Astrocyte (in vitro differentiated cells and primary cell): ENCODE measurements around the gene SRBD1. TPM values are rescaled to one million over a fixed set of nuclear protein-coding genes. Genes with fewer than 3 reads are reported as not detected.

Source experiments
- DNase-seq: peaks from one replicate; pipeline ENCODE4 v3.0.0-alpha.2; 2010; ENCODE audit warnings: low read depth
- FAIRE-seq: peaks from 2 replicates; lab custom pipeline; 2011; peaks lifted over from hg19 to GRCh38; lab: Jason Lieb, UNC
- H2AFZ ChIP-seq: 2 replicates; pipeline ENCODE4 v1.6.0; 2012; ENCODE audit warnings: low read depth, low read length, inconsistent platforms
- H3K27ac ChIP-seq: 2 replicates; pipeline ENCODE4 v1.5.1; 2011; ENCODE audit warnings: low read depth, low read length, inconsistent platforms
- H3K27me3 ChIP-seq: 2 replicates; pipeline ENCODE4 v1.6.0; 2011; ENCODE audit warnings: low read length, inconsistent platforms; ENCODE audit not compliant: insufficient read depth
- H3K36me3 ChIP-seq: 2 replicates; pipeline ENCODE4 v1.5.1; 2011; ENCODE audit warnings: low read length, inconsistent platforms; ENCODE audit not compliant: insufficient read depth
- H3K4me1 ChIP-seq: 2 replicates; pipeline ENCODE4 v1.5.1; 2011; ENCODE audit warnings: low read length, inconsistent platforms; ENCODE audit not compliant: insufficient read depth
- H3K4me2 ChIP-seq: 2 replicates; pipeline ENCODE4 v1.6.0; 2012; ENCODE audit warnings: low read length, inconsistent platforms
- H3K4me3 ChIP-seq: 2 replicates; pipeline ENCODE4 v1.5.1; 2011; ENCODE audit warnings: low read depth, mild to moderate bottlenecking, low read length, inconsistent platforms; ENCODE audit not compliant: insufficient read depth
- H3K79me2 ChIP-seq: 2 replicates; pipeline ENCODE4 v1.6.0; 2012; ENCODE audit warnings: mild to moderate bottlenecking, low read length, inconsistent platforms; ENCODE audit not compliant: insufficient read depth
- H3K9ac ChIP-seq: 2 replicates; pipeline ENCODE4 v1.6.0; 2012; ENCODE audit warnings: mild to moderate bottlenecking, low read length, inconsistent platforms
- H3K9me3 ChIP-seq: 2 replicates; pipeline ENCODE4 v1.5.1; 2012; ENCODE audit warnings: low read depth, mild to moderate bottlenecking, low read length, inconsistent platforms; ENCODE audit not compliant: insufficient read depth
- H4K20me1 ChIP-seq: 2 replicates; pipeline ENCODE4 v1.6.0; 2012; ENCODE audit warnings: low read length, inconsistent platforms; ENCODE audit not compliant: insufficient read depth
- H3K27ac Mint-ChIP-seq: one replicate; pipeline ENCODE4 v1.8.0; 2021; ENCODE audit warnings: mild to moderate bottlenecking, mixed read lengths; ENCODE audit not compliant: unreplicated experiment
- H3K27me3 Mint-ChIP-seq: one replicate; pipeline ENCODE4 v1.8.0; 2021; ENCODE audit warnings: low read depth, mixed read lengths; ENCODE audit not compliant: unreplicated experiment
- H3K36me3 Mint-ChIP-seq: one replicate; pipeline ENCODE4 v1.8.0; 2021; ENCODE audit warnings: low read depth, mixed read lengths; ENCODE audit not compliant: unreplicated experiment
- H3K4me1 Mint-ChIP-seq: one replicate; pipeline ENCODE4 v1.8.0; 2021; ENCODE audit warnings: low read depth, mixed read lengths; ENCODE audit not compliant: unreplicated experiment
- H3K4me3 Mint-ChIP-seq: one replicate; pipeline ENCODE4 v1.8.0; 2021; ENCODE audit warnings: mild to moderate bottlenecking, moderate library complexity, mixed read lengths; ENCODE audit not compliant: unreplicated experiment
- H3K9me3 Mint-ChIP-seq: one replicate; pipeline ENCODE4 v1.8.0; 2021; ENCODE audit warnings: mild to moderate bottlenecking, mixed read lengths; ENCODE audit not compliant: unreplicated experiment
- EZH2 ChIP-seq: IDR thresholded peaks from 2 replicates; pipeline ENCODE4 v1.6.1; 2012; ENCODE audit warnings: mild to moderate bottlenecking, low read length, inconsistent platforms; ENCODE audit not compliant: insufficient read depth
- total RNA-seq: library from RNA; stranded (reverse); gene quantifications from 2 replicates; pipeline ENCODE4 v1.2.1, GENCODE V29; 2021
- TF ChIP-seq, protein P1 (sequence below): IDR thresholded peaks from 2 replicates; pipeline ENCODE4 v1.5.1; 2011; ENCODE audit warnings: low read depth, mild to moderate bottlenecking, inconsistent platforms, low read length, moderate library complexity; ENCODE audit not compliant: insufficient read depth

SRBD1 gene
- total RNA-seq, 1 donor from 2014 or later = 9.3 TPM

DNA sequence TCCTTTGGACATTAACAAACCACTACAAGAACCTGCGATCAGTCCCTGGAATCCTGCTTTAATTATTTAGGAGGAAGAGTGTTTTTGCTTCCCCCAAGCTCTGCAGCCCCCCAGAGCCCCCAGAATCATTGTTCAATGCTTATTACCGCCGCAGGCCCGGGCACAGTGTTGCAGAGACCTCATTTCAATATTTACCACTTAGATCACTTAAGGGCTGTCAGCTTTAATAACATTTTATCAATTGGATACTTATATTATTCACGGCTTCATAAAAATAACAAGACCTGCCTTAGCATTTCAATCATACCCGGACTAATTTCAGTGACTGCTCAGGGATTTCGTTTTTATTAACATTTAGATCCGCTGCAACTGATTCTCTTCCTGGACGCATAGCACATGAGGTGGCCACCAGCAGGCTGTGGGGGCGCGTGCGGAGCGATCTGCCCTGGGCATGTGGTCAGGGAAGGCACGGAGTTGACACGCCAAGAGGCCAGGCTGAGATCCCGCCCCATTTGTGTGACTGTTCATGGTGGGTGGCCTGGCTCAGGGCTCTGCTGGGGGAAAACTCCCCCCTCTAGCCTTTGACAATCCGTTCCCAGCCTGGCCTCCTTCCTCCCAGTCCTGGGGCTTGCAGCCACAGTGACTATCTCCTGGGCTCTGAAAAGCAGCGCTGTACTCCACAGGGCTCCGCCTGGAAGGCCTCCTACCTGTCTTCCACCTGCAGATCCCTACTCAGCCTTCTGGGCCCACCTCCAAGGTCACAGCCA is 267.6 kb downstream of the SRBD1 start:
- peaks cover 3% of the 10 kb centered on the region for H3K4me1 Mint-ChIP-seq
- Histone ChIP-seq H3K4me1 (no peaks in the 10 kb centered on the region), H3K27me3 (peaks cover 11% of the 10 kb centered on the region), H3K9ac (no peak overlapping the region), H4K20me1 (no peaks in the 10 kb centered on the region), H3K36me3 (no peaks in the 10 kb centered on the region), H3K79me2 (no peaks in the 10 kb centered on the region), H3K9me3 (no peaks in the 10 kb centered on the region), H3K27ac (no peak overlapping the region), H2AFZ (no peak overlapping the region), H3K4me2 (no peak overlapping the region), H3K4me3 (no peak overlapping the region)
- DNase-seq = no peak
- peaks cover 2% of the 10 kb centered on the region for H3K36me3 Mint-ChIP-seq
- H3K27me3 Mint-ChIP-seq = peaks cover 37% of the 10 kb centered on the region
- FAIRE-seq = no peak
- no peak overlapping the region for H3K4me3 Mint-ChIP-seq
- H3K9me3 Mint-ChIP-seq = peaks cover 2% of the 10 kb centered on the region
- H3K27ac Mint-ChIP-seq = no peak overlapping the region
- TF ChIP-seq, protein P1, sequence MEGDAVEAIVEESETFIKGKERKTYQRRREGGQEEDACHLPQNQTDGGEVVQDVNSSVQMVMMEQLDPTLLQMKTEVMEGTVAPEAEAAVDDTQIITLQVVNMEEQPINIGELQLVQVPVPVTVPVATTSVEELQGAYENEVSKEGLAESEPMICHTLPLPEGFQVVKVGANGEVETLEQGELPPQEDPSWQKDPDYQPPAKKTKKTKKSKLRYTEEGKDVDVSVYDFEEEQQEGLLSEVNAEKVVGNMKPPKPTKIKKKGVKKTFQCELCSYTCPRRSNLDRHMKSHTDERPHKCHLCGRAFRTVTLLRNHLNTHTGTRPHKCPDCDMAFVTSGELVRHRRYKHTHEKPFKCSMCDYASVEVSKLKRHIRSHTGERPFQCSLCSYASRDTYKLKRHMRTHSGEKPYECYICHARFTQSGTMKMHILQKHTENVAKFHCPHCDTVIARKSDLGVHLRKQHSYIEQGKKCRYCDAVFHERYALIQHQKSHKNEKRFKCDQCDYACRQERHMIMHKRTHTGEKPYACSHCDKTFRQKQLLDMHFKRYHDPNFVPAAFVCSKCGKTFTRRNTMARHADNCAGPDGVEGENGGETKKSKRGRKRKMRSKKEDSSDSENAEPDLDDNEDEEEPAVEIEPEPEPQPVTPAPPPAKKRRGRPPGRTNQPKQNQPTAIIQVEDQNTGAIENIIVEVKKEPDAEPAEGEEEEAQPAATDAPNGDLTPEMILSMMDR = no peak
- no peak for TF ChIP-seq EZH2

DNA sequence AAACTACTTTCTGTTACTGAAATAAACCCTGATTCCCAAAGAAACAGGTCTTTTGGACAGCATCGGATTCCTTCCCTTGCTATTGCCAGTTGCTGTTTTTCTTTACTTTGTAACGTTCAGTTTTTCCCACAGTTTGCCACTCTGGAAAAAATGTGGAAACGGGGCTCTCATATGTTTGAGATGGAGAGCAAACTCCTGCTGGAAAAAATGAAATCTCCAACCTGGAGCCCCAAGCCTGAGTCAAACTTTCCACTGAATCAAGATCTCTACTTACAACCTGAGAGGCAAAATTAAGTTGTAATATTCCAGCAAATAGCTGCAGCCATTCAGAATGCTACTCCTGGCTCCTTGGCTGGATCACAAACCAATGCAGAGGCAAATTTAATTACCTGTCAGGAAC is 270.7 kb downstream of the SRBD1 start:
- no peak for FAIRE-seq
- Mint-ChIP-seq H3K4me3 (no peak overlapping the region), H3K4me1 (no peaks in the 10 kb centered on the region), H3K27ac (no peak overlapping the region), H3K9me3 (peaks cover 3% of the 10 kb centered on the region), H3K36me3 (no peaks in the 10 kb centered on the region), H3K27me3 (peaks cover 38% of the 10 kb centered on the region)
- Histone ChIP-seq H2AFZ (no peak overlapping the region), H3K27ac (no peak overlapping the region), H3K9me3 (no peaks in the 10 kb centered on the region), H4K20me1 (no peaks in the 10 kb centered on the region), H3K4me3 (no peak overlapping the region), H3K9ac (no peak overlapping the region), H3K36me3 (no peaks in the 10 kb centered on the region), H3K4me2 (no peak overlapping the region), H3K27me3 (peaks cover 12% of the 10 kb centered on the region), H3K79me2 (no peaks in the 10 kb centered on the region), H3K4me1 (no peaks in the 10 kb centered on the region)
- TF ChIP-seq, protein P1 = no peak
- TF ChIP-seq EZH2 = no peak
- no peak for DNase-seq

DNA sequence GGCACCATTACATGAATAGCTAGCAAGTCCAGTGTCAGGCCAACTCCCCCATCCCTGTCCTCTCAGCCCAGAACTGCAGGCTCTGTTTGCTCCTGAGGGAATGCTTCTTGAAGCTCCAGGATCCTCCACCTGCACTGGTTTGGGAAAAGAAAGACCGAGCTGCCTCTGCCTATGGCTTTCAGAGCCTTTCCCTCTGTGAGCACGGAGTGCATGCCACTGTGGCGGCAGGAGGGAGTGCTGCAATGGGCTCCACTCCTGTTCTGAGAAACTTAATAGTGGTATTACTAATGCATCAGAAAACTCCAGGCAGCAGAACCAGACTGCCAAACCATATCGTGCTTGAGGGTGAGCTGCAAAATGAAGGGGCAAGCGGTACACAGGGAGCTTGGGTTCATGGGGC is 271.8 kb downstream of the SRBD1 start:
- Histone ChIP-seq H3K27me3 (peaks cover 12% of the 10 kb centered on the region), H3K79me2 (no peaks in the 10 kb centered on the region), H4K20me1 (no peaks in the 10 kb centered on the region), H3K36me3 (no peaks in the 10 kb centered on the region), H3K4me3 (no peak overlapping the region), H3K27ac (no peak overlapping the region), H3K9ac (no peak overlapping the region), H2AFZ (no peak overlapping the region), H3K4me2 (no peak overlapping the region), H3K4me1 (no peaks in the 10 kb centered on the region), H3K9me3 (no peaks in the 10 kb centered on the region)
- Mint-ChIP-seq H3K4me1 (no peaks in the 10 kb centered on the region), H3K4me3 (no peak overlapping the region), H3K9me3 (peaks cover 3% of the 10 kb centered on the region), H3K27ac (no peak overlapping the region), H3K27me3 (peaks cover 31% of the 10 kb centered on the region), H3K36me3 (no peaks in the 10 kb centered on the region)
- FAIRE-seq (no peak), DNase-seq (no peak)
- no peak for TF ChIP-seq EZH2
- TF ChIP-seq, protein P1 = no peak
